DMS79 treated with DMSO at 0.1 percent for 48 hours (cell line): ENCODE measurements around the gene VWC2.

Experiments
- DNase-seq: peaks from one replicate; lab custom pipeline; 2025; lab: John Stamatoyannopoulos, UW

The VWC2 gene

GRCh38 chr7:49773218-49773935 lies at the start of gene VWC2:
Gene VWC2 (plus strand): TSS chr7:49773638. CDS start chr7:49775436, 1,798 bp downstream.
- DNase-seq, result no peak

- DNase-seq, result no peak
These were observed 49.4 kb upstream of the VWC2 start for GRCh38 chr7:49724071-49724470.

- DNase-seq, result no peak
These were observed 41.6 kb upstream of the VWC2 start for GRCh38 chr7:49731836-49732235.

DNA sequence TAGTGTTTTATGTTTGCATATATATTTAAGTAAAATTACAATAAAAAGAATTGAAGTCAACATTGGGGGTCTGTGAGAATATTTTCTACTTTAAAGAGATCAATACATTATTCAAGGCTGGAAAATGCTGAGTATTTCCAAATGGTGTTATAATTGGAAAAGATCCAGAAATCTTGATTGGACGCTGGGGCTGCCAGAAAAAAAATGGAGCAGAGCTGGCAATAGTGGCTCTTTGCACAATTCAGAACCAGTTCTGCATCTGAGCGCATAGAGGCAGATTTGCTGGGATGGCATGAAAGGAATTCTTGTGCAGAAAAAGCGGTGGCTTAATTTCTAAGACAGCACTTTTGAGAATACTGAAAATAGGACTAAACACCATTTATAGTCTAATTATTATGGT lies 10.8 kb upstream of the VWC2 start:
- no peak for DNase-seq

GRCh38 chr7:49763791-49764190 lies 9.6 kb upstream of the VWC2 start:
- DNase-seq, result no peak

DNA sequence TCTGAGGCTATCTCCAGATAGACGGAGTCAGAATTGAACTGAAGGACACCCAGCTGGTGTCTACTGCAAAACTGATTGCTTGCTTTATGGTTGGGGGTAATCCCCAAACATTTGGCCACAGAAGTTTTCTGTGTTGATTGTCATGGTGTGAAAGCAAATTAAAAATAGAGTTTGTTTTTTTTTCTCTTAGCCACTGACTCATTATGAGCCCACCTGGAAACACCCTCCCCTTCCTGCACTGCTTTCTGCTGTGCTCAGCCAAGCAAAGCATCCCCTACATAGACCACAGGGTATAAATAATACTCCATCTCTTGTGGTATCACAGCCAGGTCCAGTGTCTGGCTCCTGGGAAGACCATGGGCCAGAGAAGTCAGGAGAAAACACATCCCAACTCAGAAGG lies 6.5 kb upstream of the VWC2 start:
- no peak for DNase-seq

DNA sequence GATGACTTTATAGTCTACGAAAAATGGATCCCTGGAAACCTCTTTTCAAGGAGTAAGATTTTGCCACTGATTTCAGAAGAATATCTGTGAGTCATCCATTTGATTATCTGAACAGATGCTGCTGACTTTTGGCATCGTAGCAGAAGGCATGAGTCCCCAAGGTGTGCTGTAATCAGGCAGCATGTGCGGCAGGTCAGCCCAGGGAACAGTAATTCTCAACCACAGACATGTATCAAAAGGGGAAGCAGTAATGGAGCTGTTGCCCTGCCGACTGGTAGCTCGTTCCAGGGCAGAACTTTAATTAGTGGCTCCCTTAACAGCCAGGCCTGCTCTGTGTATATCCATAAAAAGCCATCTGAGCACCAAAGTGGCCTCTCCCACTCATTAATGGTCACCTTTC lies 5.7 kb upstream of the VWC2 start:
- DNase-seq, result no peak

DNA sequence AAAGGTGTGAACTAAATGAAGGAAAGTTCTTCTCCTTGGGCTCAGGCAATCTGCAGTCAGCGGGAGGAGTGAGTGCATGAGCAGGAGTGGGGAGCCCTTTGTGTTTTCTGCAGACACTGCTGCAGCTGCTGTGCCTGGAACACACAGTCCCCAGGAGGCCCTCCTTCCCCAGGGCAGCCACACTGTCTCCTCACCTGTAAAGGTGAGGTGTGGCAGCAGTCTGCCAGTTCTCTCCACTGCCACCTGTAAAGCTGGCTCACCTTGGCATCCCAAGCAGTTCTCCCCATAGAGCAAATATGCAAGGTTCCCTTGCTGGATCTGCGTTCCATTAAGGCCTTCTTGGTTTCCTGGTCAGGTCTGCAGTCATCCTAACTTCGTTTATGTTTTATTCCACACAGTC lies 5.2 kb upstream of the VWC2 start:
- no peak for DNase-seq

- no peak for DNase-seq
These were observed 4.6 kb upstream of the VWC2 start for GRCh38 chr7:49768835-49769234.

- DNase-seq, result no peak
These were observed 4.1 kb upstream of the VWC2 start for GRCh38 chr7:49769285-49769857.

GRCh38 chr7:49770838-49771237 lies 2.6 kb upstream of the VWC2 start:
- DNase-seq, result no peak

- no peak for DNase-seq
These were observed 1.8 kb upstream of the VWC2 start for GRCh38 chr7:49771427-49772176.

GRCh38 chr7:49772916-49773217 lies 571 bp upstream of the VWC2 start:
- no peak for DNase-seq

GRCh38 chr7:49773936-49774458 lies 559 bp downstream of the VWC2 start:
- DNase-seq, result no peak

GRCh38 chr7:49774459-49775064 lies 1.1 kb downstream of the VWC2 start:
- peak; percentile 40 for DNase-seq

GRCh38 chr7:49775065-49775948 lies 1.9 kb downstream of the VWC2 start:
- DNase-seq, result peak; percentile 10

GRCh38 chr7:49775949-49776443 lies 2.6 kb downstream of the VWC2 start:
- DNase-seq, result no peak

DNA sequence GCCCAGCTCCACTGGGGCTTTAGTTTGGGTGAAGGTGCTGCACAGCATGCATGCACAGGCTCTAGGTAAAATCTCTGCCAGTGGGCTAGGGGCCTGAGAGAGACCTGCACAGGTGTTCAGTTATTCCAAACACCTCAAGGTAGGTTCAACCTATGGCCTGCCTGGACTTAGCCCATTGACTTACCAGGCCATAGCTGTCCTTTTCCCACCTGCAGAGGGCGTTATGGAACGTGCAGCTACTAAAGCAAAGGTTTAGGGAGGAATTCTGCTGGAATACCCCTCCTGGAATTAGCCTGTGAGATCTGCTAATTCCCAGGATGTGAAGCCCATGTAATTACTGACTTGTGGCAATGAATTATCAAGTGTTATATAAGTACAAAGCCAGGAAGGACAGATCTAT lies 3.6 kb downstream of the VWC2 start:
- DNase-seq, result no peak

- DNase-seq, result no peak
These were observed 5.4 kb downstream of the VWC2 start for GRCh38 chr7:49778731-49779270.

DNA sequence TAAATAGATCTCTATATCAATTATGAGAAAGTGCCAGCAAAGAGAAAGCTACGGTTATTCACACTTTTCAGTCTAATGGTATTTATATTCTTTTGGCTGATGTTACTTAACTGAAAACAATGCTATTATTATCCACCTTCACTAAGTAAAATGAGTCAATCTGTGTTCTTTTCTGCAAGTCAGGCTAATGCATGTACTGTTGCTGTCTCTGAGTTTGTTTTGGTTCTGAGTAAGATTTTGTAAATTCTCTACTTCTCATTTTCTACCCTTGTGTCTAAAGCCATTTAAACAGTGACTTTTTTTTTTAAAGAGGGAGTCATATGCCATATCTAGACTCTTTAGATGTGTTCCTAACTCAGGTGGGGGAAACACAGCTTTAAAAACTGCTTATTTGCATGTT lies 7.5 kb downstream of the VWC2 start:
- DNase-seq, result no peak

DNA sequence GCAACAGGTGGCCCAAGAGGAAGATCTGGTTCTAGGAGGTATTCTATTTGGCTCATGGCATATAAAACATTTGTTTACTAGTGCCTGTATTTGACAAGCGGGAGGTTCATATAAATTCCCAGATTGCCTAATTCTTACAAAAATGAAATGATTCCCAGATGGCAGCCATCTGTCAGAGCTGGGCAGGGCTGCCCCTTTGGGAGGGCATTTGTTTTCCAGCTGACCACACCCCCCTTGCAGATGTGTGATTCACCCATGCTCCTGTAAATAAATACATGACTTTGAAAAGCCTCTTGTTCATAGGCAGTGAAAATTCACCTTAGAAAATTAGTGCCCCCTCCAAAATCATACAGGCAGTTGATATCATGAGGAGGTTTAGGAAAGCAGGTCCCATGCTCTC lies 8.6 kb downstream of the VWC2 start:
- no peak for DNase-seq
